Uterus (tissue), 2 donors: ENCODE results near the gene KDM6B.

ENCODE experiments used
- CTCF ChIP-seq, 4 experiments: fragments of 200-600 bp in 2 of 4; fragments of 450-650 bp in 2 of 4; sonication (generic) in 2 of 4; IDR thresholded peaks; one replicate each; pipeline ENCODE4 v1.5.1; 2016 to 2019; ENCODE audit warnings: antibody characterized with exemption in 4 of 4, mild to moderate bottlenecking in 2 of 4, moderate library complexity in 1 of 4
- POLR2A ChIP-seq, 2 donors: fragments of 450-650 bp; IDR thresholded peaks; one replicate each; pipeline ENCODE4 v1.6.1; 2016; ENCODE audit warnings: antibody characterized with exemption in 2 of 2, mild to moderate bottlenecking in 1 of 2, moderate library complexity in 1 of 2

GRCh38 chr17:7880076-7880868, 46.3 kb downstream of the KDM6B start:
- no peak for TF ChIP-seq CTCF (IDR thresholded peaks at IDR 0.05)
- TF ChIP-seq POLR2A (IDR thresholded peaks at IDR 0.05) = no peak
